GM19438 (cell line): ENCODE data around the gene ELL.
A peak's percentile ranks its signal among the peaks of the same experiment; 100 is the strongest.

Experiments
- ATAC-seq: cut with Tn5 transposase; IDR thresholded peaks from one replicate; pipeline ENCODE4 v1.9.1; 2021; ENCODE audit warnings: low read depth; ENCODE audit not compliant: unreplicated experiment

The ELL gene

DNA sequence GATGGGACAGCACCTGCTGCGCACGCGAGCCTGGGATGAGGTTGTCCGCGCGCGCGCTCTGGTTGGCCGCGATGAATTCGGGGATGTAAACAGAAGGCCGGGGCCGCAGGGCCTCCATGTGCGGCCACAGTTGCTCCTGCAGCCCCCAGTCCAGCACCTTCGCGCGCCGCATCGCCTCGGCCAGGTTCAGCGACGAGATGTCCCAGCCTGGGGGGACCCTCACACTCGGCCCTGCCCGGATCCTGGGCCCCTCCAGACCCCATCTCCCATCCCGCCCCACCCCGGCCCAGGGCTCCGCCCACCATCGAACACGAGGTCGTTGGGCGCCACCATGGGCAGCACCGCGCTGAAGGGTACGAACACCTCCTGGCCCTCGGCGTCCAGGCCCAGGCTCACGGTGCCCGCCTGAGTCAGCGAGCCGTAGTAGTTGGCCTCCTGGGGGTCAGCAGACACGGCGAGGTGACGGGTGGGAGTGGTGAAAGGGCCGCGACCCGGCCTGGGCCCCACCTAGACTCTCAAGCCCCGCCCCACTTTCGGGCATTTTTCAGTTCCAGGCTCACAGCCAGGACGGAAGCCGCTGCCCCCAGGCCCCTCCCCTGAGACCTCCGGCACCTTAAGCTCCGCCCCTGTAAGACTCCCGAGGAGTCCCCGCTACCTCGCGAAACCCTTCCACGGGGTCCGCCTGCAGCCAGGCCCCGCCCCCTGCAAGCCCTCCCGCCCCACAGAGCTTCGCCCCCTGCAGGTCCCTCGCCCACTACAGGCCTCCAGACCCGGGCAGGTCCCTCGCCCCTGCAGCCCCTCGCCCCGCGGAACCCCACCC, 85.0 kb downstream of the ELL start:
- peak; percentile 60 for ATAC-seq

- no peak for ATAC-seq
Measured at GRCh38 chr19:18435842-18436670, 85.8 kb downstream of the ELL start.

DNA sequence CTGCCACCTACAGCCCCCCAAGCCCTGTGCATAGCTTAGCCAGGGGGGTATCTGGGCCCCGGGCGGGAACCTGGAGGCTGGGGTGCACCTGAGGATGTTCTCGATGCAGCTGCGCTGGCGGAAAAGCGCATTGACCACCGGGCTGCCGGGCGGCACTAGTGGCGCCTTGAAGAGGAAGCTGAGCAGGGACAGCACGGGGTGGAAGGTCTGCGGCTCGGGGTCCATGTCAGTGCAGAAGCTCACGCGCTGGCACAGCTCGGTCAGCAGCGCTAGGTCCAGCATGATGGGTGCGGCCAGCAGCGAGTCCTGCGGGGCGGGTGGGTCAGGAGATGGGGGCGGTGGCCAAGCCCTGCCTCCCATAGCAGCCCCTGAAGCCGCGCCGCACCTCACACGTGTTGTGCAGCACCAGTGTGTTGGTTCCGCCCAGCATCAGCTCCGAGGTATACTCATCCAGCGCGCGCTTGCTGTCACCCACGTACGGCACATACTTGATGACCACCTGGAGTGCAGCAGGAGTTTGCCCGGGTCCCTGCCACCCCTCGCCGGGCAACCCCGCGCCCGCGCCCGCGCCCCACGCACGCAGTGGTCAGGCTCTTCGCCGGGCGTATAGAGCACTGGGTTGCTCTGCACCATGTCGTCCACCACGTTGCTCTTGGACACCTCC, 86.6 kb downstream of the ELL start:
- no peak for ATAC-seq

DNA sequence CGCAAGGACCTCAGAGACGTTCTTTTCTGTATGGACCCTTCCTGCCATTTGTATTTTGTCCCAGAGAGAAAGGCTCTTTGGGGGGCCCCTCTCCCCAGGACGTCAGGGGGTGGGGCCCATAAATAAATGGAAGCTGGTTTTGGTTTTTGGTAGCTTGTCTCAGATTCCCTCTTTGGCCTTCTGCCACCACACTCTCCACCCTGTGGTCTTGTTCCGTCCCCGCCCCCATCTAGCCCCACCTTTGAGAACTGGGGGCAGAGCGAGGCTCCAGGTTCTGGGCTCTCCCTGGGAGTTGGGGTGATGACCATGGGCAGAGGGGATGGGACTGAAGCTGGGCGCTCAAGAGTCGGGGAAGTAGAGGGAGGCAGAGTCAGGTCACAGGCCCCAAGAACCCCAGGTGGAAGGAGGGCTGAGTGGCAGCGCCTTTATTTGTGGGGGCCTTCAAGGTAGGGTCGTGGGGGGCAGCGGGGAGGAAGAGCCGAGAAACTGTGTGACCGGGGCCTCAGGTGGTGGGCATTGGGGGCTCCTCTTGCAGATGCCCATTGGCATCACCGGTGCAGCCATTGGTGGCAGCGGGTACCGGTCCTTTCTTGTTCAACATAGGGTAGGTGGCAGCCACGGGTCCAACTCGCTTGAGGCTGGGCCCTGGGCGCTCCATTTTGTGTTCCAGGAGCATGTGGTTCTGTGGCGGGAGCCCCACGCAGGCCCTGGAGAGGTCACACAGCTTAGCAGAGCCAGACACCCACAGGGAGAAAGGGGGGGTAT, 87.3 kb downstream of the ELL start:
- no peak for ATAC-seq

- no peak for ATAC-seq
Measured at GRCh38 chr19:18433735-18434398, 88.0 kb downstream of the ELL start.

- no peak for ATAC-seq
Measured at GRCh38 chr19:18433015-18433691, 88.7 kb downstream of the ELL start.

GRCh38 chr19:18432275-18433014, 89.4 kb downstream of the ELL start:
- no peak for ATAC-seq

DNA sequence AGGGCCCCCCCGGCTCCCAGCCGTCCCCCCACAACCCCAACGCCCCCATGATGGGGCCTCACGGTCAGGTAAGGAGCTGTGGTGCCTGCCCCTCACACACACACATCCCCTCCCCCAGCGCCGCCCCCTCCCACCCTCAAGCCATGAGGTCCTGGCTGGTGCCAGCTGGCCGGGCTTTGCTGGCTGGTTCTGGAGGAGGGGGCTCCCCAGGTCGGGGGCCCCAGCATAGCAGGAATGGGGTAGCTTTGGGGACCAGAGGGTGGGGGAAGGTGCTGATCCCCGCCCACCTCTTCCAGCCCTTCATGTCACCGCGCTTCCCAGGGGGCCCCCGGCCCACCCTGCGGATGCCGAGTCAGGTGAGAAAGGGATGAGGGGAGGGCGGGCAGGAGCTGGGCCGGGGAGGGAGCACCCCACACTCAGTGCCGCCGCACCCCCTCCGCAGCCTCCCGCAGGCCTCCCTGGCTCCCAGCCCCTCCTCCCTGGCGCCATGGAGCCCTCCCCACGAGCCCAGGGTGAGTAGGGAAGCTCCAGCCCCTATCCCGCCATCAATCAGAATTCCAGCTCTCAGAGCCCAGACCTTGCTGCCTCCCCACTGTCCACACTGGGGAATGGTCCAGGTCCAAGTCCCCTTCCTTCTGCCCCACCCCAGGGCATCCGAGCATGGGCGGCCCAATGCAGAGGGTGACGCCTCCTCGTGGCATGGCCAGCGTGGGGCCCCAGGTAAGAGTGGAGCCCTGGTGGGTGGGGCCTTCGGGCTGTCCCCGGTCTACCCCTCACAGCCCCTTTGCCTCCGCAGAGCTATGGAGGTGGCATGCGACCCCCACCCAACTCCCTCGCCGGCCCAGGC, 90.3 kb downstream of the ELL start:
- ATAC-seq: no peak

DNA sequence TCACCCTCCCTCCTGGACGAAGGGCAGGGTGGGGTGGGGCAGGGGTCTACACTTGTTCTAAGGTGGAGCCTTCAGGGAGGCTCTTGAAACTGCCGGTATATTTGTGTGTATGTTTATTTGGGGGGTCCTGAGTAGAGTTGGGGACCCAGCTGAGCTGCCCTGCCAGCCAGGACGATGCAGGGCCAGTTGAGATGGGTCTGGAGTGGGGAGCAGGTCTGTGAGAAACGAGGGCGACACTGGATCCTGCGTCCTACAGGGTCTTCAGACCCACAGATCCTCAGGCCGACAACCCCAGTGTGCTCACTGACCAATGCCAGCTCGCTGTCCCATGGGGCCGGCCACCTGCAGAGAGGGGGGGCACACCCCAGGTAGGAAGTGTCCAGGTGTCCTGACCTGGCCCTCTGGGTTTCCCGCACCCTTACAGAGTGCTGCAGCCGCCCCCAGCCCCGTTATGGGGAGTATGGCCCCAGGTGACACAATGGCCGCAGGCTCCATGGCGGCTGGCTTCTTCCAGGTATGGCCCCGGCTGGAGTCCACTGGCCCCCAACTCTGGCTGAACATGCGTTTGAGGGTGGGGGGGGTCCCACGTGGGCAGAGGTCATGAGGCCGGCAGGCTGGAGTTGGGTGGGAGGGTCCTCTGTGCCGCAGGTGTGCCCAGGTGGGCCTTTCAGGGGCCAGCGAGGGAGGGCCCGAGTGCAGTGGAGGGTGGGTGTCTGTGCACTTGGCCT, 91.3 kb downstream of the ELL start:
- no peak for ATAC-seq

DNA sequence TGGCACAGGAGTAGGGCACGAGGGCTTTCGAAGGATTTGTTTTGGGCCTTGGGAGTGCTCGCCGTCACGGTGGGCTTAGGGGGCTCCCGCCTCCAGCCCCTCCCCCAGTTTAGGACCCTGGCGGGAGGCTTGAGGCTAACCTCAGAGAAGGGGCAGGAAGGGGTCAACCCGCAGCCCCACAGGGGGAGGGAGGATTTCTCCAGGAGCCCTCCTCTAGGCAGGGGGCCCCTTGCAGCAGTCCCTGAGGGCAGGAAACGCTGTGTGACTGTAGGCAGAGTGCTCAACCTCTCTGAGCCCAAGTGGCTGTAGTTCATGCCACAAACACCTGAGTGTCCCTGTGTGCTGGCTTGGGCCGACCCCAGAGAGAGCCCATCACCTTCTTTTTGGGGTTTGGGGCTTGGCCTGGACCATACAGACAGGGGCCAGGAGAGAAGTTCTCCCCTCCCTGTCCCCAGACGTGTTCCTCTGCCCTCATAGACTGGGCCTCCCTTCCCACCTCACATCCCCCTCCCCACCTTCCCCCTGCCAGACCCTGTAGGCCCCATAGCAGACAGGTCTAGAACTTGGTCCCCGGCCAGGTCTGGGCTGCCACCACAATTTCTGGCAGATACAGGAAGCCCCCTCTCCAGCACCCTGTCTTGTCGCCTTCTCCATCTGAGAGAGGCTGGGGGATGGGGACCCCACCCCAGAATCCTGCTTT, 92.0 kb downstream of the ELL start:
- ATAC-seq: no peak

GRCh38 chr19:18428787-18429674, 92.8 kb downstream of the ELL start:
- ATAC-seq: peak; percentile 54

DNA sequence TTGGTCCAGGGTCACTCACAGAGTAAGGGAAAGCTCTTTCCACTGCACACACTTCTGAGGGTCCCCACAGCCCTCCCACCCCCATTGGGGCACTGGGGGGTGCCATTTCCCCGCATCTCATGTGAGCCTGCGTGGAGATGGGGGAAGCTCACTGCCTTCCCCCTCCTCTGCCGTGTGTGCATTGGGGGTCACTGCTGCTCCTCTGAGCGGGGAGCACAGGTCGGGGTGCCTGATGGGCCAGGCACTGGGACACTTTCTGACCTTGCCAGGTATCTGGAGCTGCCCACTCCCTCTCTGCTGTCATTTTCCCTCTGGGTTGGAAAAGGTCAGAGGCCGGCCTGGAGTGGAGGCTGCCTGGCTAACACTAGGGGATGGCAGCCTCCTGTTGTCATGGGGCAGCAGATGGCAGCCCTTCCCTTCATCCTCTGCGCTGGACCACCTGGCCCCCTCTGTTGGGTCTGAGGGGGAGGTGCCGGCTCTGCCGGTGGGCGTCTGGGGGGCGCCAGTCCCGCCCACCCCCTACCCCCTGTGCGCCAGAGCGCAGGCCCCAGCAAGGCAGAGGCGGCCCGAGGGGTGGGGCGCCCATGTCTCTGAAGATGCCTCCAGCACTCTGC, 93.6 kb downstream of the ELL start:
- ATAC-seq: no peak

DNA sequence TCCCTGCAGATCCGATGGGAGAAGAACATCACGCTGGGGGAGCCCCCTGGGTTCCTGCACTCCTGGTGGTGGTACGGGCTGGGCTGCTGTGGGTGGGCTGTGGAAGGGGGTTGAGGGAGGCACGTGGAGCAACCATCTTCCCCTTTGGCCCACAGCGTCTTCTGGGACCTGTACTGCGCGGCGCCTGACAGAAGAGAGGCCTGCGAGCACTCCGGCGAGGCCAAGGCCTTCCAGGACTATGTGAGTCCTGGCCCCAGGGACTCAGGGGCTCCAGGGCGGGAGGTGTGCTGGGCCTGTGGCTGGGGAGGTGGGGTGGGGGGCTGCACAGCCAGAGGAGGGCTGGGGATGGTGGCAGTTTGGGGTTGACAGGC, 94.1 kb downstream of the ELL start:
- ATAC-seq: no peak

DNA sequence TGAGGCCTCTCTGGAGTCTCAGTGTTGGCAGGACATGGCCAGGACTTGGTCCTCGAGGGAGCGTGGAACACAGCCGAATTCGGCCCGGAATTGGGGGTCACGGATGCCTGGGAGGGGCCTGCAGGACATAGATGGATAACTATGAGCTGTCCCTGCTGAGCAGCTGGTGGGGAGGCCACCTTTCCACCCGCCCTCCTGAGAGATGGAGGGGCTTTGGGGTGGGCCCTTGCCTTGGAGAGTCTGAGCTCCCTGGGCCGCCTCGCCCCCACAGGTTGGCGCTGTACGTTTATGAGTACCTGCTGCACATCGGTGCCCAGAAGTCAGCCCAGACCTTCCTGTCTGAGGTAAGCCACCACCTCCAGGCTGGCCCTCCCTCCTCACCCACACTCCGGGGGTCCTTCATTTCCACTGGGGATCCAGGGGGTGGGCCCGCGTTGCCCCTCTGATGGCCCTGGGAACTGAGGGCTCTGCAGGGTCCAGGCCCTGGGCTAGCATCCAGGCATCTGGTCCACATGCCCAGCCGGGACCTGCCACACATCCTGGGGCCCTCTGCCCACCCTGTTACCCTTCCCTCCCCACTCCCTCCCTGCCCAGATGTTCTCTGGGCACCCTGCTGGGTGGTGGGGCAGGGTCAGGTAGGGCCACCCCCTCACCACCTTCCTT, 94.7 kb downstream of the ELL start:
- ATAC-seq: no peak

- no peak for ATAC-seq
Measured at GRCh38 chr19:18426416-18426767, 95.5 kb downstream of the ELL start.
